ENCODE measurements around the gene KRT15. TPM values are rescaled to one million over a fixed set of nuclear protein-coding genes. Genes with fewer than 3 reads are reported as not detected.

The KRT15 gene
- 2.6 to 6.5 TPM (median 5.1 TPM) in 5 replicates for total RNA-seq (2022; extraction: Qiagen RNA extraction; ENCODE audit: low read depth)

GRCh38 chr17:41518789-41519449, at the start of gene KRT15:
KRT15 (minus strand) TSS chr17:41518890; CDS start chr17:41518827, 63 bp downstream.

GRCh38 chr17:41505007-41505808, 13.5 kb downstream of the KRT15 start, which contains the start of gene KRT13:
KRT13 (minus strand) TSS chr17:41505612; CDS start chr17:41505550, 62 bp downstream.

GRCh38 chr17:41489531-41489930, 29.2 kb downstream of the KRT15 start, which contains the start of gene KRT36:
KRT36 (minus strand) TSS chr17:41489910; CDS start chr17:41489864, 46 bp downstream.

GRCh38 chr17:41481036-41481435, 37.7 kb downstream of the KRT15 start, which contains the start of gene KRT35:
KRT35 (minus strand) TSS chr17:41481151; CDS start chr17:41481097, 54 bp downstream.

GRCh38 chr17:41466988-41467387, 51.7 kb downstream of the KRT15 start, which contains the start of gene KRT32:
KRT32 (minus strand) TSS chr17:41467386; CDS start chr17:41467325, 61 bp downstream.

Other genes with a start within 250 kb of the KRT15 start
- gene KRTAP9-7, start 243.2 kb downstream of the KRT15 start, total RNA-seq (2022; extraction: Qiagen RNA extraction; ENCODE audit: low read depth) = not detected in 5 replicates
- gene KRTAP29-1, start 216.0 kb downstream of the KRT15 start, total RNA-seq (2022; extraction: Qiagen RNA extraction; ENCODE audit: low read depth) = not detected in 5 replicates
- gene KRTAP16-1, start 209.6 kb downstream of the KRT15 start, total RNA-seq (2022; extraction: Qiagen RNA extraction; ENCODE audit: low read depth) = not detected in 5 replicates
- gene KRTAP17-1, start 203.2 kb downstream of the KRT15 start, total RNA-seq (2022; extraction: Qiagen RNA extraction; ENCODE audit: low read depth) = not detected in 5 replicates
- not detected in 5 replicates for gene KRT33A, start 168.1 kb downstream of the KRT15 start, total RNA-seq (2022; extraction: Qiagen RNA extraction; ENCODE audit: low read depth)
- gene KRT33B, start 149.1 kb downstream of the KRT15 start, total RNA-seq (2022; extraction: Qiagen RNA extraction; ENCODE audit: low read depth) = 0.07 to 0.28 TPM (median 0.15 TPM) in 3 of 5 replicates, not detected in the others
- gene KRT34, start 136.6 kb downstream of the KRT15 start, total RNA-seq (2022; extraction: Qiagen RNA extraction; ENCODE audit: low read depth) = 0.29 to 0.53 TPM (median 0.49 TPM) in 5 replicates
- gene KRT31, start 121.3 kb downstream of the KRT15 start, total RNA-seq (2022; extraction: Qiagen RNA extraction; ENCODE audit: low read depth) = not detected in 5 replicates
- gene KRT37, start 94.3 kb downstream of the KRT15 start, total RNA-seq (2022; extraction: Qiagen RNA extraction; ENCODE audit: low read depth) = not detected in 5 replicates
- not detected in 5 replicates for gene KRT38, start 77.9 kb downstream of the KRT15 start, total RNA-seq (2022; extraction: Qiagen RNA extraction; ENCODE audit: low read depth)
- gene KRT32, start 51.5 kb downstream of the KRT15 start, total RNA-seq (2022; extraction: Qiagen RNA extraction; ENCODE audit: low read depth) = not detected in 5 replicates
- gene KRT35, start 37.7 kb downstream of the KRT15 start, total RNA-seq (2022; extraction: Qiagen RNA extraction; ENCODE audit: low read depth) = not detected in 5 replicates
- not detected in 5 replicates for gene KRT36, start 29.0 kb downstream of the KRT15 start, total RNA-seq (2022; extraction: Qiagen RNA extraction; ENCODE audit: low read depth)
- 0.08 to 0.19 TPM (median 0.16 TPM) in 4 of 5 replicates, not detected in the other for gene KRT13, start 13.3 kb downstream of the KRT15 start, total RNA-seq (2022; extraction: Qiagen RNA extraction; ENCODE audit: low read depth)
- 41.3 to 68.5 TPM (median 54.7 TPM) in 5 replicates for gene KRT19, start 9.4 kb upstream of the KRT15 start, total RNA-seq (2022; extraction: Qiagen RNA extraction; ENCODE audit: low read depth)
- gene KRT9, start 53.2 kb upstream of the KRT15 start, total RNA-seq (2022; extraction: Qiagen RNA extraction; ENCODE audit: low read depth) = not detected in 5 replicates
- 0.08 to 0.36 TPM (median 0.15 TPM) in 4 of 5 replicates, not detected in the other for gene KRT14, start 68.0 kb upstream of the KRT15 start, total RNA-seq (2022; extraction: Qiagen RNA extraction; ENCODE audit: low read depth)
- 0.27 to 0.88 TPM (median 0.77 TPM) in 5 replicates for gene KRT16, start 93.9 kb upstream of the KRT15 start, total RNA-seq (2022; extraction: Qiagen RNA extraction; ENCODE audit: low read depth)
- 0.81 to 1.3 TPM (median 0.97 TPM) in 5 replicates for gene KRT17, start 105.7 kb upstream of the KRT15 start, total RNA-seq (2022; extraction: Qiagen RNA extraction; ENCODE audit: low read depth)
- 1,132 to 1,691 TPM (median 1,434 TPM) in 5 replicates for gene EIF1, start 170.0 kb upstream of the KRT15 start, total RNA-seq (2022; extraction: Qiagen RNA extraction; ENCODE audit: low read depth)
- gene GAST, start 193.4 kb upstream of the KRT15 start, total RNA-seq (2022; extraction: Qiagen RNA extraction; ENCODE audit: low read depth) = 0.23 to 0.57 TPM (median 0.26 TPM) in 3 of 5 replicates, not detected in the others
- 1.1 to 2.1 TPM (median 1.7 TPM) in 5 replicates for gene HAP1, start 215.8 kb upstream of the KRT15 start, total RNA-seq (2022; extraction: Qiagen RNA extraction; ENCODE audit: low read depth)

All from A549 treated with DMSO at 1 μM for 4 hours (cell line).